A549 (cell line): ENCODE results near the gene SEC24A. TPM values are rescaled to one million over a fixed set of nuclear protein-coding genes. Genes with fewer than 3 reads are reported as not detected.

Experiments
- ATAC-seq, 2 experiments: fragments of 200-7000 bp in 1 of 2; fragments of >200 bp in 1 of 2; cut with Nextera tagmentation in 1 of 2; cut with Tn5 transposase in 1 of 2; 3 replicates each; pipeline versions ENCODE4 v1.8.0 to v1.9.1; 2018 to 2020; ENCODE audit warnings: mild to moderate bottlenecking in 1 of 2, moderate library complexity in 1 of 2
- CTCF ChIA-PET: fragments of 300-600 bp; sonication (Branson Sonifier 250); formaldehyde crosslinking; extraction: SDS; loops from one replicate; lab custom pipeline; 2021; ENCODE audit warnings: antibody characterized with exemption, inconsistent platforms; lab: Yijun Ruan, JAX
- POLR2A ChIA-PET: fragments of 350-600 bp; formaldehyde crosslinking; extraction: SDS; loops from one replicate; lab custom pipeline; 2021; ENCODE audit warnings: antibody characterized with exemption, inconsistent platforms; lab: Yijun Ruan, JAX
- DNase-seq, 2 experiments: peaks; one replicate each; pipeline versions ENCODE4 v3.0.0 to v3.0.0-alpha.2; 2011 to 2016; ENCODE audit warnings: low read depth in 1 of 2, low spot score in 1 of 2
- FAIRE-seq: peaks from 2 replicates; lab custom pipeline; 2011; peaks lifted over from hg19 to GRCh38; lab: Jason Lieb, UNC
- H3K27ac ChIP-seq, 2 experiments: fragments of >200 bp; sonication (Bioruptor Twin); formaldehyde crosslinking; 3 replicates each; pipeline ENCODE4 v1.5.1; 2016 to 2017
- H3K4me1 ChIP-seq: fragments of >200 bp; sonication (Bioruptor Twin); formaldehyde crosslinking; 3 replicates; pipeline ENCODE4 v1.6.1; 2016
- H3K4me2 ChIP-seq: fragments of >200 bp; sonication (Bioruptor Twin); formaldehyde crosslinking; 3 replicates; pipeline ENCODE4 v1.6.1; 2016
- H3K4me3 ChIP-seq: fragments of >200 bp; sonication (Bioruptor Twin); formaldehyde crosslinking; 3 replicates; pipeline ENCODE4 v1.5.1; 2016
- H3K9me3 ChIP-seq: fragments of >200 bp; sonication (Bioruptor Twin); formaldehyde crosslinking; 3 replicates; pipeline ENCODE4 v1.6.1; 2016
- CEBPB ChIP-seq, 2 experiments: fragments of >200 bp in 1 of 2; sonication (Bioruptor Twin) in 1 of 2; formaldehyde crosslinking in 1 of 2; IDR thresholded peaks; 2 replicates each; pipeline ENCODE4 v1.6.1; 2012 to 2016
- CHD4 ChIP-seq: fragments of 200-600 bp; sonication (generic); IDR thresholded peaks from 2 replicates; pipeline ENCODE4 v1.6.1; 2016; ENCODE audit warnings: antibody characterized with exemption, mild to moderate bottlenecking, borderline replicate concordance
- FOSL2 ChIP-seq, 2 experiments: fragments of 450-650 bp in 1 of 2; fragments of >200 bp in 1 of 2; sonication (Bioruptor Twin) in 1 of 2; formaldehyde crosslinking; IDR thresholded peaks; 2 replicates each; pipeline versions ENCODE4 v1.5.0 to v1.6.1; 2016 to 2020; ENCODE audit warnings: mild to moderate bottlenecking in 1 of 2, moderate library complexity in 1 of 2
- HMGXB4 ChIP-seq: fragments of 250-450 bp; sonication (Bioruptor Pico); IDR thresholded peaks from 2 replicates; pipeline ENCODE4 v1.5.0; 2021; ENCODE audit warnings: mild to moderate bottlenecking, moderate library complexity, borderline replicate concordance
- HOXA7 ChIP-seq: fragments of 250-450 bp; sonication (Bioruptor Pico); IDR thresholded peaks from 2 replicates; pipeline ENCODE4 v1.5.0; 2020; ENCODE audit warnings: mild to moderate bottlenecking, moderate library complexity
- HOXB5 ChIP-seq: fragments of 250-450 bp; sonication (Bioruptor Pico); IDR thresholded peaks from 2 replicates; pipeline ENCODE4 v1.5.0; 2020; ENCODE audit warnings: mild to moderate bottlenecking, moderate library complexity
- JUN ChIP-seq, 2 experiments: fragments of >200 bp; sonication (Bioruptor Twin); formaldehyde crosslinking; IDR thresholded peaks; 2 replicates in 1 of 2; 3 replicates in 1 of 2; pipeline ENCODE4 v1.6.1; 2016 to 2017
- KDM1A ChIP-seq: fragments of 200-600 bp; sonication (generic); IDR thresholded peaks from 2 replicates; pipeline ENCODE4 v1.6.1; 2016; ENCODE audit warnings: low read depth, mild to moderate bottlenecking
- MAFK ChIP-seq: fragments of 450-650 bp; IDR thresholded peaks from 2 replicates; pipeline ENCODE4 v1.6.1; 2014; ENCODE audit not compliant: partially characterized antibody
- NPAS2 ChIP-seq: fragments of 250-450 bp; sonication (Bioruptor Pico); IDR thresholded peaks from 2 replicates; pipeline ENCODE4 v1.8.0; 2022; ENCODE audit warnings: mild to moderate bottlenecking, moderate library complexity, borderline replicate concordance
- NR3C1 ChIP-seq: fragments of >200 bp; sonication (Bioruptor Twin); formaldehyde crosslinking; IDR thresholded peaks from 3 replicates; pipeline ENCODE4 v1.6.1; 2017
- TFCP2L1 ChIP-seq: fragments of 250-450 bp; sonication (Bioruptor Pico); IDR thresholded peaks from 2 replicates; pipeline ENCODE4 v1.5.0; 2021; ENCODE audit warnings: mild to moderate bottlenecking
- ZC3H11A ChIP-seq: fragments of 450-650 bp; IDR thresholded peaks from 2 replicates; pipeline ENCODE4 v1.6.1; 2014; ENCODE audit warnings: antibody characterized with exemption, mild to moderate bottlenecking
- ZNF302 ChIP-seq: fragments of 250-450 bp; sonication (Bioruptor Pico); IDR thresholded peaks from 2 replicates; pipeline ENCODE4 v1.9.0; 2021; ENCODE audit warnings: inconsistent platforms, mild to moderate bottlenecking, moderate library complexity
- ZSCAN20 ChIP-seq: fragments of 250-450 bp; sonication (Bioruptor Pico); IDR thresholded peaks from 2 replicates; pipeline ENCODE4 v1.8.0; 2022; ENCODE audit warnings: mild to moderate bottlenecking, moderate library complexity
- WGBS: methylation state at CpG from one replicate; pipeline ENCODE4 v1.1.6; 2017; ENCODE audit errors: missing lambda C conversion rate; 5-methylcytosine and 5-hydroxymethylcytosine counted together
- polyA plus RNA-seq, 4 experiments: library from polyadenylated mRNA; depleted of rRNA in 3 of 4; stranded (reverse); fragments of >200 nt; fragmentation: RNase III in 1 of 4; extraction: RNeasy Plus Mini Kit Qiagen cat#74134 plus additional on column Dnase treatment in 1 of 4; gene quantifications; 2 replicates in 3 of 4; 3 replicates in 1 of 4; pipeline ENCODE4 v1.2.3, GENCODE V29; 2011 to 2017
- TF ChIP-seq, protein P1 (sequence below): fragments of >200 bp; sonication (Bioruptor Twin); formaldehyde crosslinking; IDR thresholded peaks from 3 replicates; pipeline ENCODE4 v1.6.1; 2016
- TF ChIP-seq, protein P2 (sequence below): fragments of >200 bp; sonication (Bioruptor Twin); formaldehyde crosslinking; IDR thresholded peaks from 3 replicates; pipeline ENCODE4 v1.5.1; 2016

Gene SEC24A
- polyA plus RNA-seq, 2 of the 4 experiments (the other 2 are of a cell fraction), result 11.6 to 23.6 TPM

DNA sequence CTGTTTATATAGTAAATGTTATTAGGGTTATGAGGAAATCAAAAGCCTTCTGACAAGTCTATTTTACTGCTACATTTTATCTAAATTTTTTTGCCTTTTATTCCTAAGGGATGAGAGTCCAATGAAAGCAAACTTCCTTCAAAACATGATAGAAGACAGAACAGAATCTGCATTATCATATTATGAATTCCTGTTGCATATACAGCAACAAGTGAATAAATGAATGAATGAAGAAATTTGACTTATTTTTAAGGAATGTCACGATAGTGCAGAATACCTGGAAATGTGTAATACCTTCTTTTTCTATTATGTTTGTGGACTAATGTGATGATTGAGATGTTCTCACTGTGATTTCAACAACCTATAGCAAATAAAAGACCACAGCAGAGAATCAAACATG lies 76.3 kb downstream of the SEC24A start:
- Histone ChIP-seq H3K9me3 (no peaks in the 10 kb centered on the region), H3K4me3 (no peak overlapping the region), H3K4me1 (peaks cover 5% of the 10 kb centered on the region; the same call in 1 of the 3 replicates), H3K27ac (no peak overlapping the region), H3K4me2 (no peak overlapping the region)
- TF ChIP-seq NPAS2 (CRISPR knock-in tag), result no peak
- no peak for TF ChIP-seq KDM1A
- no peak for TF ChIP-seq HOXB5
- no peak for TF ChIP-seq ZC3H11A
- no peak for TF ChIP-seq ZNF302 (CRISPR knock-in tag)
- CTCF ChIA-PET, result no interaction called here
- POLR2A ChIA-PET, result no interaction called here
- ATAC-seq (no peak), FAIRE-seq (no peak), DNase-seq (no peak)
- WGBS, result 94% methylated on average over 1 of the region's 1 CpG

DNA sequence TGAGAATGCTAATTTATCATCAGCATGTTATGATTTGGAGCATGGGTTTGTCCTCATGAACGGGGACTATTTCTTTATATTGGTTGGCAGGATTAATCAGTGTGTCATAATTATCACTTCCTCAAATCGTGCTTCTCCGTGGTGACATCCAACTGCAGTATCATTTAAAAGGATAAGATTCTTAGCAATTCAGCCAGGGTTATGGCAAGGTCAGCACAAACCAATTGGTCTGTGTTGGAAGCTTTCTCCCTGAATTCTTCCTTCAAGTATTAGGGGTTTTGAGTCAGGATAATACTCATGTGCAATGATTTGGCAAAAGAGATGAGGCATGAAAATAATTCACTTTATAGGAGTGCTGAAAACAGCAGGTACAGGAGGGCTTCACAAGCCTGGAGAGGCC lies 84.2 kb downstream of the SEC24A start:
- CTCF ChIA-PET, result no interaction called here
- FAIRE-seq (no peak), DNase-seq (no peak), ATAC-seq (no peak)
- POLR2A ChIA-PET, result no interaction called here
- no peak overlapping the region for H3K27ac ChIP-seq
- WGBS, result 64% methylated on average over 3 of the region's 3 CpGs
- peak; percentile 23 for TF ChIP-seq MAFK
- no peak for TF ChIP-seq CHD4
- H3K9me3 ChIP-seq, result no peaks in the 10 kb centered on the region
- no peaks in the 10 kb centered on the region for H3K4me1 ChIP-seq
- H3K4me3 ChIP-seq, result no peak overlapping the region
- H3K4me2 ChIP-seq, result no peak overlapping the region

DNA sequence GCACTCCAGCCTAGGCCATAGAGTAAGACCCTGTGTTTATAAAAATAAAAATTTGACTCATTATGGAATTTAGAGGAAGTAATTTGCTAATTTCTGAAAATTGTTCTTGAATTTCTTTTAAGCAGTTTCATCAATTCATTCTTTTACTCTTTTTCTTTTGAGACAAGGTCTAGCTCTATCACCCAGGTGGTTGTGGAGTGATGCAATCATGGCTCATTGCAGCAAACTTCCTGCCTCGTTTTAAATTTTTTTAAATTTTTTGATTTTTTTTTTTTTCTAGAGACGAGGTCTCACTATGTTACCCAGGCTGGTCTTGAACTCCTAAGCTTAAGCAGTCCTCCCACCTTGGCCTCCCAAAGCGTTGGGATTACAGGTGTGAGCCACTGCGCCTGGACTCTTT lies 86.7 kb downstream of the SEC24A start:
- ChIA-PET CTCF (interaction anchor here (0.6 to 2.8 kb wide), 7 partner anchors 9 to 581 kb away, joined by 3 to 11 read pairs (median 4); partner anchors contain the start of genes DDX46 and PCBD2), POLR2A (no interaction called here)
- H3K9me3 ChIP-seq, result no peaks in the 10 kb centered on the region
- FAIRE-seq (no peak), ATAC-seq (no peak), DNase-seq (no peak)
- H3K4me1 ChIP-seq, result peaks cover 10% of the 10 kb centered on the region; the same call in 2 of the 3 replicates
- H3K4me2 ChIP-seq, result no peak overlapping the region
- no peak overlapping the region for H3K27ac ChIP-seq
- 71% methylated on average over 4 of the region's 4 CpGs for WGBS
- H3K4me3 ChIP-seq, result no peak overlapping the region
- TF ChIP-seq JUN (IDR thresholded peaks at IDR 0.05), result no peak
- 0 out of 4 replicates have a peak, but pooled peaks of 1 of the 2 experiments have one; percentile 16 for TF ChIP-seq CEBPB (IDR thresholded peaks at IDR 0.05)

- no peak overlapping the region for H3K27ac ChIP-seq
- CTCF ChIA-PET, result interaction anchor here (0.5 to 2.8 kb wide), 4 partner anchors 8 to 168 kb away, joined by 3 to 11 read pairs (median 4); partner anchors contain the start of genes DDX46 and PCBD2
- no peak overlapping the region for H3K4me3 ChIP-seq
- TF ChIP-seq, protein P1, sequence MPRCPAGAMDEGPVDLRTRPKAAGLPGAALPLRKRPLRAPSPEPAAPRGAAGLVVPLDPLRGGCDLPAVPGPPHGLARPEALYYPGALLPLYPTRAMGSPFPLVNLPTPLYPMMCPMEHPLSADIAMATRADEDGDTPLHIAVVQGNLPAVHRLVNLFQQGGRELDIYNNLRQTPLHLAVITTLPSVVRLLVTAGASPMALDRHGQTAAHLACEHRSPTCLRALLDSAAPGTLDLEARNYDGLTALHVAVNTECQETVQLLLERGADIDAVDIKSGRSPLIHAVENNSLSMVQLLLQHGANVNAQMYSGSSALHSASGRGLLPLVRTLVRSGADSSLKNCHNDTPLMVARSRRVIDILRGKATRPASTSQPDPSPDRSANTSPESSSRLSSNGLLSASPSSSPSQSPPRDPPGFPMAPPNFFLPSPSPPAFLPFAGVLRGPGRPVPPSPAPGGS, result no peak
- no peak for TF ChIP-seq CEBPB (IDR thresholded peaks at IDR 0.05)
- TF ChIP-seq FOSL2 (IDR thresholded peaks at IDR 0.05), result no peak
- TF ChIP-seq FOSL2 (CRISPR knock-in tag; IDR thresholded peaks at IDR 0.05), result no peak
- DNase-seq (no peak), ATAC-seq (no peak), FAIRE-seq (no peak)
- POLR2A ChIA-PET, result no interaction called here
- H3K4me2 ChIP-seq, result no peak overlapping the region
- no peaks in the 10 kb centered on the region for H3K9me3 ChIP-seq
- WGBS, result 68% methylated on average over 2 of the region's 2 CpGs
- H3K4me1 ChIP-seq, result peaks cover 13% of the 10 kb centered on the region; the same call in 2 of the 3 replicates
These were observed 87.7 kb downstream of the SEC24A start for GRCh38 chr5:134736173-134736812.

GRCh38 chr5:134738133-134738962 lies 89.8 kb downstream of the SEC24A start, which contains the start of gene CAMLG:
Gene CAMLG, plus strand, starts transcription at chr5:134738548. Its CDS starts 73 bp downstream, at chr5:134738621.
- POLR2A ChIA-PET, result interaction anchor here (0.6 to 1.5 kb wide), 7 partner anchors 20 to 367 kb away, joined by 3 to 11 read pairs (median 4); partner anchors contain the start of genes DDX46 and PCBD2
- ATAC-seq (peak; percentile 93 to 96), FAIRE-seq (no peak)
- TF ChIP-seq TFCP2L1 (CRISPR knock-in tag) (0 out of 2 replicates have a peak, but pooled peaks have one; percentile 71), NR3C1 (no peak), HMGXB4 (CRISPR knock-in tag) (no peak), HOXA7 (CRISPR knock-in tag) (no peak), ZSCAN20 (CRISPR knock-in tag) (no peak), HOXB5 (no peak; the same call in 1 of the 2 replicates)
- TF ChIP-seq, protein P2, sequence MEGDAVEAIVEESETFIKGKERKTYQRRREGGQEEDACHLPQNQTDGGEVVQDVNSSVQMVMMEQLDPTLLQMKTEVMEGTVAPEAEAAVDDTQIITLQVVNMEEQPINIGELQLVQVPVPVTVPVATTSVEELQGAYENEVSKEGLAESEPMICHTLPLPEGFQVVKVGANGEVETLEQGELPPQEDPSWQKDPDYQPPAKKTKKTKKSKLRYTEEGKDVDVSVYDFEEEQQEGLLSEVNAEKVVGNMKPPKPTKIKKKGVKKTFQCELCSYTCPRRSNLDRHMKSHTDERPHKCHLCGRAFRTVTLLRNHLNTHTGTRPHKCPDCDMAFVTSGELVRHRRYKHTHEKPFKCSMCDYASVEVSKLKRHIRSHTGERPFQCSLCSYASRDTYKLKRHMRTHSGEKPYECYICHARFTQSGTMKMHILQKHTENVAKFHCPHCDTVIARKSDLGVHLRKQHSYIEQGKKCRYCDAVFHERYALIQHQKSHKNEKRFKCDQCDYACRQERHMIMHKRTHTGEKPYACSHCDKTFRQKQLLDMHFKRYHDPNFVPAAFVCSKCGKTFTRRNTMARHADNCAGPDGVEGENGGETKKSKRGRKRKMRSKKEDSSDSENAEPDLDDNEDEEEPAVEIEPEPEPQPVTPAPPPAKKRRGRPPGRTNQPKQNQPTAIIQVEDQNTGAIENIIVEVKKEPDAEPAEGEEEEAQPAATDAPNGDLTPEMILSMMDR, result peak; percentile 65

More at GRCh38 chr5:134738133-134738962, 89.8 kb downstream of the SEC24A start, which contains the start of gene CAMLG:
- Histone ChIP-seq H3K9me3 (no peaks in the 10 kb centered on the region), H3K4me2 (peak within 1 kb of the TSS; percentile 86), H3K27ac (peak within 1 kb of the TSS; percentile 85 to 88), H3K4me3 (peak within 1 kb of the TSS; percentile 85), H3K4me1 (peaks cover 13% of the 10 kb centered on the region; the same call in 2 of the 3 replicates)
- CTCF ChIA-PET, result interaction anchor here (0.6 to 4.8 kb wide), 25 partner anchors 9 to 595 kb away, joined by 3 to 51 read pairs (median 3); partner anchors contain the start of genes C5orf24, DDX46 and PCBD2
- under 1% methylated on average over 42 of the region's 66 CpGs for WGBS
- DNase-seq, result peak; percentile 84 to 99
